K562 (cell line): ENCODE data around the gene IKBKE. TPM values are rescaled to one million over a fixed set of nuclear protein-coding genes. Genes with fewer than 3 reads are reported as not detected.
A peak's percentile ranks its signal among the peaks of the same experiment; 100 is the strongest.

Experiments
- DNMT1 ChIP-seq: fragments of 450-650 bp; IDR thresholded peaks from 2 replicates; pipeline ENCODE4 v1.6.1; 2016; ENCODE audit warnings: antibody characterized with exemption, mild to moderate bottlenecking
- HDAC1 ChIP-seq, 2 experiments: fragments of 450-650 bp; IDR thresholded peaks; 2 replicates each; pipeline ENCODE4 v1.6.1; 2016 to 2017; ENCODE audit warnings: inconsistent platforms in 1 of 2, mild to moderate bottlenecking in 1 of 2, moderate library complexity in 1 of 2
- MED1 ChIP-seq: sonication (generic); formaldehyde crosslinking; IDR thresholded peaks from 2 replicates; pipeline ENCODE4 v1.8.1; 2023; ENCODE audit warnings: missing genetic modification reagents, borderline replicate concordance
- MIER1 ChIP-seq: fragments of 450-650 bp; IDR thresholded peaks from 2 replicates; pipeline ENCODE4 v1.6.1; 2016; ENCODE audit warnings: antibody characterized with exemption, mild to moderate bottlenecking, low read depth
- MYC ChIP-seq, 2 experiments: fragments of 250-450 bp in 1 of 2; sonication (Bioruptor Pico) in 1 of 2; IDR thresholded peaks; 2 replicates each; pipeline versions ENCODE4 v1.5.1 to v1.6.1; 2012 to 2021; ENCODE audit warnings: low read depth in 2 of 2, borderline replicate concordance in 1 of 2, improper control_type of control experiment in 1 of 2, low read length in 1 of 2, mild to moderate bottlenecking in 1 of 2, moderate library complexity in 1 of 2
- NELFE ChIP-seq: IDR thresholded peaks from 2 replicates; pipeline ENCODE4 v1.6.1; 2011; ENCODE audit warnings: mild to moderate bottlenecking; ENCODE audit not compliant: insufficient read depth, insufficient read length
- POU5F1 ChIP-seq: fragments of 150-350 bp; IDR thresholded peaks from 2 replicates; pipeline ENCODE4 v1.6.1; 2014; ENCODE audit warnings: borderline replicate concordance, low read length, low read depth, mild to moderate bottlenecking; ENCODE audit not compliant: partially characterized antibody
- PRMT5 ChIP-seq: sonication (generic); formaldehyde crosslinking; IDR thresholded peaks from 2 replicates; pipeline ENCODE4 v1.5.0; 2020; ENCODE audit warnings: missing genetic modification reagents
- SAP30 ChIP-seq: fragments of 200-600 bp; sonication (generic); IDR thresholded peaks from 2 replicates; pipeline ENCODE4 v1.6.1; 2012; ENCODE audit warnings: borderline replicate concordance, low read depth, mild to moderate bottlenecking, moderate library complexity, low read length, control low read depth, inconsistent platforms; ENCODE audit not compliant: insufficient read depth, poor library complexity, severe bottlenecking
- SMAD3 ChIP-seq: fragments of 450-650 bp; formaldehyde crosslinking; conservative IDR thresholded peaks from 2 replicates; pipeline ENCODE4 v1.4.0; 2020; ENCODE audit warnings: mild to moderate bottlenecking
- TEAD2 ChIP-seq: fragments of 450-650 bp; IDR thresholded peaks from 2 replicates; pipeline ENCODE4 v1.6.1; 2016; ENCODE audit warnings: missing genetic modification characterization, control low read depth, missing compliant biosample characterization
- ZNF133 ChIP-seq: fragments of 250-450 bp; sonication (Bioruptor Pico); IDR thresholded peaks from 2 replicates; pipeline ENCODE4 v1.4.0; 2020; ENCODE audit warnings: mild to moderate bottlenecking
- polyA plus RNA-seq, 8 experiments: library from polyadenylated mRNA; depleted of rRNA in 4 of 8; stranded (reverse) in 5 of 8; unstranded in 3 of 8; fragments of >200 nt; fragmentation: Nextera tagmentation in 2 of 8; fragmentation: Illumina TruSeq in 1 of 8; extraction: Ambion mirVana in 2 of 8; extraction: Trizol in 1 of 8; gene quantifications; 2 replicates each; pipeline versions ENCODE4 v1.2.1 to v1.2.3, GENCODE V29; 2011 to 2014; ENCODE audit warnings: inconsistent platforms in 1 of 8, missing spikeins in 1 of 8
- total RNA-seq, 7 experiments: library from RNA; depleted of rRNA in 6 of 7; stranded (reverse); fragments of >200 nt in 6 of 7; fragmentation: Illumina TruSeq in 2 of 7; extraction: Trizol in 2 of 7; gene quantifications; 2 replicates each; pipeline versions ENCODE4 v1.2.1 to v1.2.3, GENCODE V29; 2011 to 2021; ENCODE audit warnings: low replicate concordance in 1 of 7
- TF ChIP-seq, protein P1 (sequence below): fragments of 200-400 bp; formaldehyde crosslinking; IDR thresholded peaks from 2 replicates; pipeline ENCODE4 v1.6.1; 2017; ENCODE audit warnings: mild to moderate bottlenecking, low read depth, low read length, moderate library complexity
- TF ChIP-seq, protein P2 (sequence below): sonication (generic); formaldehyde crosslinking; IDR thresholded peaks from 2 replicates; pipeline ENCODE4 v1.8.0; 2023; ENCODE audit warnings: mild to moderate bottlenecking, missing genetic modification reagents
- TF ChIP-seq, protein P3 (sequence below): fragments of 250-450 bp; sonication (Bioruptor Pico); IDR thresholded peaks from 2 replicates; pipeline ENCODE4 v1.9.0; 2021; ENCODE audit warnings: mild to moderate bottlenecking
- TF ChIP-seq, protein P4 (sequence below): fragments of 250-450 bp; sonication (Bioruptor Pico); IDR thresholded peaks from 2 replicates; pipeline ENCODE4 v1.8.0; 2022; ENCODE audit warnings: inconsistent platforms

Gene IKBKE
- total and polyA plus RNA-seq, 9 of the 15 experiments (the other 6 are each of a cell fraction or from before 2014, with no cell fraction given), result 2.3 to 9.0 (median 4.8) TPM

DNA sequence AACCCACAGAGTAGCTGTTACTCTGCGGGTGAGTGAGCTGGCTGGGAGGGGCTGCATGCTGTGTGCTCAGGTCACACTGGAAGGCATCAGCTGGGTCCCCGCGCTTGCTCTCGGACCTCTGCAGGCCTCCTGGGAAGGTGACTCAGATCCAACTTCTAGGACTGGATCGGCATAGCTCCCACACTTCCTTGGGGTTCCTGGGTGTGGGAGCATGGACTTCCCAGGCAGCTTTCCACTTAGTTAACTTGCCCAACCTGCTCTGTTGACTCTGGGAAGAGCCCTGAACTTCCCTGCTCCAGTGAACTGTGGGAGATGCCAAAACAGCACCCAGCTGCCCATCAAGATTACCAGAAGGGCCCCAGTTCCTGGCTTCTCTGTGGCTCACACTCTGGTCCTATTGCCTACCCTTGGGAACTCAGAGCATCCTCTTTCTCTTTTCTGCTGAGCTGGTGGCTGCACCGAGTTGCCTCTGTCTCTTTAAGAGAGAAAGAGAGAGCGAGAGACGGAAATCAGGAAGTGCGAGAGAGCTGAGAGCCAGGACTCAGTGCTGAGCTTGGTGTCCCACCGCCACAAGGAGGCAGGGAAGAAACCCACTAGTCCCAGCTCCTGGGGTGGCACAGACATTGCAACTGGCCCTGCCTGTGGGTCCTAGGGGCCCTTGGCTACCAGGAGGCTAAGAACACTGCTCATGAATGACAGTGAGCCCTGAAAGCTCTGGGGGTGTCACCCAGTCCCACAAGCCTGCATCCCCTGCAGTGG lies at the start of gene IKBKE (continued):
- TF ChIP-seq POU5F1 (no peak), DNMT1 (no peak), ZNF133 (CRISPR knock-in tag) (no peak), MED1 (CRISPR knock-in tag) (no peak), SAP30 (peak; percentile 48), TEAD2 (tag) (no peak), SMAD3 (CRISPR knock-in tag) (no peak), MYC (IDR thresholded peaks at IDR 0.05; ENCODE audit: low read depth, low read length) (peak; percentile 35; the same call in 1 of the 2 replicates), MYC (CRISPR knock-in tag; IDR thresholded peaks at IDR 0.05; ENCODE audit: borderline replicate concordance, low read depth) (no peak), HDAC1 (IDR thresholded peaks at IDR 0.05) (no peak), NELFE (no peak), MIER1 (no peak), PRMT5 (CRISPR knock-in tag) (no peak)
- TF ChIP-seq, protein P1, sequence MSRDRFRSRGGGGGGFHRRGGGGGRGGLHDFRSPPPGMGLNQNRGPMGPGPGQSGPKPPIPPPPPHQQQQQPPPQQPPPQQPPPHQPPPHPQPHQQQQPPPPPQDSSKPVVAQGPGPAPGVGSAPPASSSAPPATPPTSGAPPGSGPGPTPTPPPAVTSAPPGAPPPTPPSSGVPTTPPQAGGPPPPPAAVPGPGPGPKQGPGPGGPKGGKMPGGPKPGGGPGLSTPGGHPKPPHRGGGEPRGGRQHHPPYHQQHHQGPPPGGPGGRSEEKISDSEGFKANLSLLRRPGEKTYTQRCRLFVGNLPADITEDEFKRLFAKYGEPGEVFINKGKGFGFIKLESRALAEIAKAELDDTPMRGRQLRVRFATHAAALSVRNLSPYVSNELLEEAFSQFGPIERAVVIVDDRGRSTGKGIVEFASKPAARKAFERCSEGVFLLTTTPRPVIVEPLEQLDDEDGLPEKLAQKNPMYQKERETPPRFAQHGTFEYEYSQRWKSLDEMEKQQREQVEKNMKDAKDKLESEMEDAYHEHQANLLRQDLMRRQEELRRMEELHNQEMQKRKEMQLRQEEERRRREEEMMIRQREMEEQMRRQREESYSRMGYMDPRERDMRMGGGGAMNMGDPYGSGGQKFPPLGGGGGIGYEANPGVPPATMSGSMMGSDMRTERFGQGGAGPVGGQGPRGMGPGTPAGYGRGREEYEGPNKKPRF, result no peak
- TF ChIP-seq, protein P2, sequence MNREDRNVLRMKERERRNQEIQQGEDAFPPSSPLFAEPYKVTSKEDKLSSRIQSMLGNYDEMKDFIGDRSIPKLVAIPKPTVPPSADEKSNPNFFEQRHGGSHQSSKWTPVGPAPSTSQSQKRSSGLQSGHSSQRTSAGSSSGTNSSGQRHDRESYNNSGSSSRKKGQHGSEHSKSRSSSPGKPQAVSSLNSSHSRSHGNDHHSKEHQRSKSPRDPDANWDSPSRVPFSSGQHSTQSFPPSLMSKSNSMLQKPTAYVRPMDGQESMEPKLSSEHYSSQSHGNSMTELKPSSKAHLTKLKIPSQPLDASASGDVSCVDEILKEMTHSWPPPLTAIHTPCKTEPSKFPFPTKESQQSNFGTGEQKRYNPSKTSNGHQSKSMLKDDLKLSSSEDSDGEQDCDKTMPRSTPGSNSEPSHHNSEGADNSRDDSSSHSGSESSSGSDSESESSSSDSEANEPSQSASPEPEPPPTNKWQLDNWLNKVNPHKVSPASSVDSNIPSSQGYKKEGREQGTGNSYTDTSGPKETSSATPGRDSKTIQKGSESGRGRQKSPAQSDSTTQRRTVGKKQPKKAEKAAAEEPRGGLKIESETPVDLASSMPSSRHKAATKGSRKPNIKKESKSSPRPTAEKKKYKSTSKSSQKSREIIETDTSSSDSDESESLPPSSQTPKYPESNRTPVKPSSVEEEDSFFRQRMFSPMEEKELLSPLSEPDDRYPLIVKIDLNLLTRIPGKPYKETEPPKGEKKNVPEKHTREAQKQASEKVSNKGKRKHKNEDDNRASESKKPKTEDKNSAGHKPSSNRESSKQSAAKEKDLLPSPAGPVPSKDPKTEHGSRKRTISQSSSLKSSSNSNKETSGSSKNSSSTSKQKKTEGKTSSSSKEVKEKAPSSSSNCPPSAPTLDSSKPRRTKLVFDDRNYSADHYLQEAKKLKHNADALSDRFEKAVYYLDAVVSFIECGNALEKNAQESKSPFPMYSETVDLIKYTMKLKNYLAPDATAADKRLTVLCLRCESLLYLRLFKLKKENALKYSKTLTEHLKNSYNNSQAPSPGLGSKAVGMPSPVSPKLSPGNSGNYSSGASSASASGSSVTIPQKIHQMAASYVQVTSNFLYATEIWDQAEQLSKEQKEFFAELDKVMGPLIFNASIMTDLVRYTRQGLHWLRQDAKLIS (CRISPR knock-in tag), result peak; percentile 85; the same call in 1 of the 2 replicates
- TF ChIP-seq, protein P3, sequence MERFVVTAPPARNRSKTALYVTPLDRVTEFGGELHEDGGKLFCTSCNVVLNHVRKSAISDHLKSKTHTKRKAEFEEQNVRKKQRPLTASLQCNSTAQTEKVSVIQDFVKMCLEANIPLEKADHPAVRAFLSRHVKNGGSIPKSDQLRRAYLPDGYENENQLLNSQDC, result no peak
- TF ChIP-seq, protein P4, sequence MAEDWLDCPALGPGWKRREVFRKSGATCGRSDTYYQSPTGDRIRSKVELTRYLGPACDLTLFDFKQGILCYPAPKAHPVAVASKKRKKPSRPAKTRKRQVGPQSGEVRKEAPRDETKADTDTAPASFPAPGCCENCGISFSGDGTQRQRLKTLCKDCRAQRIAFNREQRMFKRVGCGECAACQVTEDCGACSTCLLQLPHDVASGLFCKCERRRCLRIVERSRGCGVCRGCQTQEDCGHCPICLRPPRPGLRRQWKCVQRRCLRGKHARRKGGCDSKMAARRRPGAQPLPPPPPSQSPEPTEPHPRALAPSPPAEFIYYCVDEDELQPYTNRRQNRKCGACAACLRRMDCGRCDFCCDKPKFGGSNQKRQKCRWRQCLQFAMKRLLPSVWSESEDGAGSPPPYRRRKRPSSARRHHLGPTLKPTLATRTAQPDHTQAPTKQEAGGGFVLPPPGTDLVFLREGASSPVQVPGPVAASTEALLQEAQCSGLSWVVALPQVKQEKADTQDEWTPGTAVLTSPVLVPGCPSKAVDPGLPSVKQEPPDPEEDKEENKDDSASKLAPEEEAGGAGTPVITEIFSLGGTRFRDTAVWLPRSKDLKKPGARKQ (CRISPR knock-in tag), result no peak
